GM21528 (cell line): Measurements from ENCODE around the gene MOSMO.
"Not testable (repeated sequence)": the region's sequence is repeated elsewhere in the genome, so short reads cannot be mapped to it uniquely, and the experiment has no call there.

Source experiments
- ATAC-seq: cut with Tn5 transposase; IDR thresholded peaks from one replicate; pipeline ENCODE4 v1.9.1; 2021; ENCODE audit warnings: mild to moderate bottlenecking, moderate library complexity; ENCODE audit not compliant: unreplicated experiment, low FRiP score

Gene MOSMO

GRCh38 chr16:22088642-22089041 is 80.7 kb downstream of the MOSMO start:
- no peak for ATAC-seq

DNA sequence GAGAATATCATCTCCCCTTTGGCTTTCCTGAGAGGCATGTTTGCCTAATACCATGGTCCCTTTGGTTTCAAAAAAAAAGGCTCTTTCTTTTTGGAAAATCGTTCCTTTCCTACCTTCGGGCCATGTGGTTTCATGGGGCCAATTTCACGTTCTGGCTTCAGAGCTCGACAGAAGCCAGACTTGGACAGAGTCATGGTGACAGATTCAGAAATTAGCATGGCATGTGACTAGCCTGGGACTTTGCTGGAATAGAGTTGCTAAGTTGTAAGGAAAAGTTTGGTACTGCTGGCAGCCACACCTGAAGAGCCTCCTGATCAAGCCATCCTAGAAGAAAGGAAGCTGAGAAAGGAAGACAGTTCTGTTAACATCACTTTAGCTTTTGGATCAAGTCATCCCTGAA is 82.0 kb downstream of the MOSMO start:
- no peak for ATAC-seq

DNA sequence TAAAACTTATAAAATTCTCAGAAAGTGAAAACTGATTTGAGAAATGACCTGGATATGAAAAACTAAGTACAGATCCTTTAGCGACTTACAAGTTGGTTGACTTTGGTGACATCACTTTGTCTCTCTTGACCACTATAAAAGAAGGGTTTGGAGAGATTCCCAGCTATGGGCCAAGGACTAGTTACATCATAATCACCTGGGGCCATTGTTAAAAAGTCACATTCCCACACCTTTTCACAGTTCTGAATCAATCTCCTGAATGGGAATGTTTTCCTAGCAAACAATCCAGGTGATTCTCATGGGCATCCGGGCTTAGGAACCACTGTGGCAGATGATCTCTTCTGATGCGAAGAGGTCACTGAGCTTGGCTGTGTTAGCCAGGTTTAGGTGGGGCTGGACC is 83.8 kb downstream of the MOSMO start:
- no peak for ATAC-seq

GRCh38 chr16:22092143-22092933 is 84.4 kb downstream of the MOSMO start, which contains the start of gene VWA3A:
Gene VWA3A (plus strand): TSS chr16:22092541. CDS start chr16:22092638, 97 bp downstream.
- ATAC-seq, result no peak

DNA sequence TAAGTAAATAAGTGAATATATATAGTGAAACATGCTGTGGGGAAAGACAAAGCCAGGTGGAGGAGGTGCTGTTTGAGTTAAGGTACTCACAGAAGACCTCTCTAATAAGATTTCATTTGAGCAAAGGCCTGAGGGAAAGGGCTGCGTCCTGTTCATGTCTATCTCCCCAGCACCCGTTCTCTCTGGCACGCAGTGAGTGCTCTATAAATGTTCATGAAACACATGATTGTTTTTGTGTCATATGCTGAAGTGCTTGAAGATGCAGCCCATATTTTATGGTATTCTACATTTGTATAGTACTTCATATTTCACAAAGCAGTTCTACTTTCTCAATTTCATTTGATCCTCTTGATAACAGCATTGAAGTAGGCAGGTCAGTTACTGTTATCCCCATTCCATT is 85.4 kb downstream of the MOSMO start:
- ATAC-seq, result no peak

DNA sequence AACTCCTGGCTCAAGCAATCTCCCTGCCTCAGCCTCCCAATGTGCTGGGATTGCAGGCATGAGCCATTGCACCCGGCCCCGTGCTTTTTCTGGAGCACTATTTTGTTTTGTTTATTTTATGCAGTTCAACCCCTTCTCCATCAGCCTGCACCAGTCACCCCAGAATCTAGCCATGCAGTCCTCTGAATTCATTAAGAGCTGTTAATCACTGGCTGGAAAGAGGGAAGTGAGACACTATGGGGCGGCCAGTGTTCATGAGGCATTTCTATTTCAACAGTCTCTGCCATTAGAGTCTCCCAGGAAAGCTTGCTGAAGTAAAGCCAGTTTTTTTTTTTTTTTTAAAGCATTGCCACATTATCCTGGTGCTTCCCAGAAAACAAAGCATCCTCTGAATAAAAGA is 86.1 kb downstream of the MOSMO start:
- no peak for ATAC-seq

GRCh38 chr16:22098405-22099255 is 90.7 kb downstream of the MOSMO start:
- ATAC-seq, result no peak

DNA sequence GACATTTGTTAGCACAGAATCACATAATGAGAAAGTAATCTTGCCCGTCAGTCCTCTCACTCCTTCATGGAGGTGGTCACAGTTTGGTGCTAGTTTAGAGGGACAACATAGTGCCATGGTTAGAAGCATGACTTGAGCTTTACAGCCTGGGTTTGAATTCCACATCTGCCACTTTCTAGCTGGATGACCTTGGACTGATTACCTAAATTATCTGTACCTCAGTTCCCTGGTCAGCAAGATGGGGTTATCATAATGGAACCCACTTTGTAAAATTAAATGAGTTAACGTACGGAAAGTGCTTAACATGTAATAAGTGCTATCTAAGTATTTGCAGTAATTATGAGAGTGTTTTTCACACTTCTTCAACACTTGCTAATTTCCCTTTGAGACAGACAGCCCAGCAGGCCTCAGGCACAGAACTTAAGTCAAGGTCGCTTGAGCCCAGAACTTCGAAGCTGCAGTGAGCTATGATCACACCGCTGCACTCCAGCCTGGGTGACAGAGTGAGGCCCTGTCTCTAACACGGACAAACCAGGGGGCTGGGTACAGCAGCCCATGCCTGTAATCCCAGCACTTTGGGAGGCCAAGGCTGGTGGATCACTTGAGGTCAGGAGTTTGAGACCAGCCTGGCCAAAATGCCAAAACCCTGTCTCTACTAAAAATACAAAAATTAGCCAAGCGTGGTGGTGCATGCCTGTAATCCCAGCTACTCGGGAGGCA is 91.5 kb downstream of the MOSMO start:
- ATAC-seq, result no peak

DNA sequence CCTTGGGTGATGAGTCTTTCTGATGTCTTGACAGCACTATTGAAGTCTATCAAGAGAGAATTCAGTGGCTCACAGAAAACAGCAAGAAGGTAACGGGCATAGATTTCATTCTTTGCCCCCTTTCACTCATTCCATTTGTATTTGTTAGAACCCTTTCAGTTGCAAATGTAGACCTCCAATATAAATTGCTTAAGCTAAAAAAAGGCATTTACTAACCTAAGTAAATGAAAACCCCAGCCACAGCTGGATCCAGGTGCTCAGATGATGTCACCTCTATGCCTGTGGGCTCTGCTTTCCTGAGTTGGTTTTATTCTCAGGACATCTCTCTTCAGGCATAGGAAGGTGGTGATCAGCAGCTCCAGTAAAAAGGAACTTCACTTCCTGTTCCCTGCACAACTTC is 95.5 kb downstream of the MOSMO start:
- no peak for ATAC-seq

DNA sequence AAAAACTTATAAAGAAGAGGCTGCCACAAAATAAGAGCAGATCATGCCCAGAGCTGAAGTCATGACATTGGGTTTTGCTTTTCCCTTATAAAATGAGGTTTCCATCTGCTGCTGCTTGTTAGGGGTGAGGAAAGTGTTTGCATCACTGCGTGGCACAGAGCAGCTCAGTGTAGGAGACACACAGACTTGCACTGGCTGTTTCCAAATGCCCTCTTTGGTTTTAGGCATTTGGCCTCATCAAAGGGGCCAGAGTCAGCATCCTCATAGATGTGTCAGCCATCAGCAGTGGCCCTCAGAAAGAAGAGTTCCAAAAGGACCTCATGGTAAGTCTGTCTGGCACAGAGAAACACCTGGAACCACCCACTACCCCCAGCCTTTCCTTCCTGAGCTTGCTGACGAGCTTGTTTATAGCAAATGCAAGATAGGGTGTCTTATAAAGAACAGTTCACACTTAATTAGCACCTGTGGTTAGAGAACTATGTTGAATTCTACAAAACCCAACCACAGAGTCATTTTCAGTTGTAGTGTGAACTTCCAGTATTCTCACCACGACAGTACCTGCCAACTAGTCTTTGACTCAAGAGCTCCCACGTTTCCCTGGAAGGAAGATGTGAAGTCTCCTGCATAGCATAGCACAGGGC is 101.5 kb downstream of the MOSMO start:
- no peak for ATAC-seq

DNA sequence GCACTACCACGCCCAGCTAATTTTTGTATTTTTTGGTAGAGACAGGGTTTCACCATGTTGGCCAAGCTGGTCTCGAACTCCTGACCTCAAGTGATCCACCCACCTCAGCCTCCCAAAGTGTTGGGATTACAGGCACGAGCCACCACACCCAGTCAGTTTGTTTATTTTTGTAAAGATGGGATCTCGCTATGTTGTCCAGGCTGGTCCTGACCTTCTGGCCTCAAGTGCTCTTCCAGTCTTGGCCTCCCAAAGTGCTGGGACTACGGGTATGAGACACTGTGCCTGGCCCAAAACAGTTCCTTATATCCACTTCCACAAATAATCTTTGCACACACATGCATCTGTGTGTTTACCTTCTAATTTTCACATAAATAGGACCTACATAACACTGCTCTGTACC is 103.7 kb downstream of the MOSMO start:
- ATAC-seq, result not testable (repeated sequence)

DNA sequence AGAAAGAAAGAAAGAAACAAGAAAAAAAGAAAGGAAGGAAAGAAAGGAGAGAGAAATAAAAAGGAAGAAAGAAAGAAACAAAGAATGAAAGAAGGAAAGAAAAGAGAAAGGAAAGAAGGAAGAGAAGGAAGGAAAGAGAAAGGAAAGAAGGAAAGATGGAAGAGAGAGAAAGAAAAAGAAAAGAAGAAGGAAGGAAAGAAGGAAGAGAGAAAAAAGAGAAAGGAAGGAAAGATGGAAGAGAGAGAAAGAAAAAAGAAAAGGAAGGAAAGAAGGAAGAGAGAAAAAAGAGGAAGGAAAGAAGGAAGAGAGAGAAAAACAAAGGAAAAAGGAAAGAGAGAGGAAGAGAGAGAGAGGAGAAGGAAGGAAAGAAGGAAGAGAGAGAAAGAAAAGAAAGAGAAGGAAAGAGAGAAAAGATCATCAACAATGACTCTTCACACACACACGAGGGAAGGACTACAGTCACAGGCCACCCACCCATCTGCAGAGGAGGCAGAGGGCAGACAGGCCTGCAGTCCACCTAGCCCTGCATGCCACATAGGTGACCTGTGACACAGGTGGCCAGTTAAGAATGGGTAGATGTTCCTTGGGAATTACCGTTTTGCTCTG is 108.3 kb downstream of the MOSMO start:
- no peak for ATAC-seq

DNA sequence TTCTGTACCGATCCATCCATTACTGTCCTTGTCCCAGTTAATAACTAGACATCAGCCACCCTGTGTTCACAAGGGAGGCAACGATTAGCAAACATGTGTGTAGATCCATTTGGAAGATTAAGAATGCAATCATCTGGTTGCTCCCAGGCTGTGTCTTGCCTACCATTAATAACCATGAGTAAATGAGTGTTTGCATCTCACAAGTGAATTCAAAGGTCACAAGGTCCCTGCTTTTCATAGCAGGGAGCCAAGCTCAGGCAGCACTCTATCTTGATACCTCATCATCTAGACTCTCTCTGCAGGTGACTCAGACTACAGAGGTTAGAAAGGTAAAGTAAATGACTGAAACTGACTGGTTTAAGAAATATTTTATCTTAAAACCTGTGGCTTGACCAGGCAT is 109.7 kb downstream of the MOSMO start:
- ATAC-seq, result no peak

GRCh38 chr16:22120440-22120839 is 112.5 kb downstream of the MOSMO start:
- no peak for ATAC-seq

DNA sequence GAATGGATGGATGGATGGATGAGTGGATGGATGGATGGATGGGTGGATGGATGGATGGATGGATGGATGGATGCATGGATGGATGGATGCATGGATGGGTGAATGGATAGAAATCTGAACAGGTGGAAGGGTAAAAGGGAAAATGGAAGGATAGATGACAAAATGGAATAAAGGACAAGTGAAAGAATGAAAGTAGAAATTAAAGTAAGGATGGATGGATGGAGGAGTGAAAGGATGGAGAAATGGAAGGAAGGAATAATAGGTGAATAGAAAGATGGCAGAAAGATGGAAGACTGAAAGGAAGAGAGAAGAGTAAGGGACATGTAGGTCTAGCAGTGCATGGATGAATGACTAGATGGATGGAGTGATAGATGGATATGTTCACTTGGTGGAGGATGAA is 114.3 kb downstream of the MOSMO start:
- ATAC-seq, result no peak

GRCh38 chr16:22123146-22123545 is 115.2 kb downstream of the MOSMO start:
- ATAC-seq, result no peak

DNA sequence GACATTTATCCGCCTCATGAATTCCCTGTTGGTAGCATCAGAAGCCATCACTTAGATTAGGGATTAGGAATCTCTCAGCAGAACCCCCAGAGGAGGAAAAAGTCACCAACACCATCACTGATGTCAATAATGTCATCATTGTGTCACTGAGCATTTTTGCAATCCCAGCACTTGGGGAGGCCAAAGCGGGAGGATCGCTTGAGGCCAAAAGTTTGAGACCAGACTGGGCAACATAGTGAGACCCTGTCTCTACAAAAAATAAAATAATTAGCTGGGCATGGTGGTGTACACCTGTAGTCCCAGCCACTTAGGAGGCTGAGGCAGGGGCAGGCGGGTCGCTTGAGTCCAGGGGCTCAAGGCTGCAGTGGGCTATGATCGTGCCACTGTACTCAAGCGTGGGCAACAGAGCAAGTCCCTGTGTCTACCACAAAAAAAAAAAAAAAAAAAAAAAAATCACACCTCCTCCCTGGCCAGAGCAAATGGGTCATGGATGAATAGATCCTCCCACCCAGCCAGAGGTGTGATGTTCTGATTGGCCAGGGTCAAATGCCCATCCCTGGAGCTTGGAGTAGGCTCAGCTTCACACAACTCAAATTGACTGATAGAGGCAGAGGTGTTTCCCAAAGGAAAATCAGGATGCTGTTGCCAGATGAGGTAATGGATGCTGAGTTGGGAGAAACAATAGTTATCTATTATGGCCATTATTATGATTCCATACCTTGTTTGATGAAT is 116.0 kb downstream of the MOSMO start:
- ATAC-seq, result no peak

- ATAC-seq, result no peak
Observed at GRCh38 chr16:22124583-22125284, 116.8 kb downstream of the MOSMO start.

GRCh38 chr16:22126037-22126558 is 118.2 kb downstream of the MOSMO start:
- no peak for ATAC-seq
